GM21619 (cell line): Measurements from ENCODE around the gene ARHGAP22.
"Not testable (repeated sequence)": the region's sequence is repeated elsewhere in the genome, so short reads cannot be mapped to it uniquely, and the experiment has no call there.

Experiments
- ATAC-seq: cut with Tn5 transposase; IDR thresholded peaks from one replicate; pipeline ENCODE4 v1.9.1; 2021; ENCODE audit not compliant: unreplicated experiment

The ARHGAP22 gene

DNA sequence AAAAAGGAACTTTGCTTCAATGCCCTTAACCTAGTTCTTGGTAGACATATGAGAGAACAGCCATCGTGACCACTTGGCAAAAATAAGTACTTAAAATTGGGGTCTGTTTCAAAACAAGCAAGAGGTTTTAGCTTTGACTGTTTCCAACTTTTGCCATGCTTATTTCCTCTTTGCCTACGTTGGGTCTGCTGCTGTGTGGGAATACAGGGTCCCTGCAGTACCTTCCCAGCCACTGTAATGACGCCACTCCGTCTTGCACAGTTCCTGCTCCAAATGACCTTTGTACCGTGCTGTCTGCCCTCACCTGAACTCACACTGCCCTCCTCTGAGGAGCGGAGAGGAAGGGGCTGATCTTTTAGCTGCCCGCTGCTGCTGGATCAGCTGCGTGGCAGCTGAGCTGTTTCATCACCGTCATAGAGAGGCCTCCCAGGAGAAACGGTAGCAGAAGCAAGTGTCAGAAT is 165.3 kb downstream of the ARHGAP22 start:
- no peak for ATAC-seq

DNA sequence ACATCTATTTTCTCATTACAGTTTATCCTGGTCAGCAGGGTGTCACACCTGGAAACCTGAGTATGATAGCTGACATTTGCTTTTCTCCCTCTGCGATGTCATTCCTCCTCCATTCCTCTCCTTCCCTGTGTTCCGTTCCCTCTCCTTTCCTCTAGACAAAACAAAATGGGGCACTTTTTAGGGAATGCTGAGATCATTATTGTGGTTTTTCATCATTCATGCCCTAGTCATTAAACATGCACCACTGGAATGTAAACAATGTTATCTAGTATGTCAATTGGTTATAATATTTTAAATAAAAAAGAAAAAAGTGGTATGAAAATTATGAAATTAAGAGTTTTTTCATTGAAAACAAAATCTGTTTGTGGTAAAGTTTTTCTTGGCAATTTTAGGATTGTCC is 165.8 kb downstream of the ARHGAP22 start:
- ATAC-seq: no peak

- no peak for ATAC-seq
These were observed 167.3 kb downstream of the ARHGAP22 start for GRCh38 chr10:48437546-48437945.

GRCh38 chr10:48431871-48432270 is 173.0 kb downstream of the ARHGAP22 start:
- no peak for ATAC-seq

- ATAC-seq: no peak
These were observed 174.4 kb downstream of the ARHGAP22 start for GRCh38 chr10:48430402-48430993.

DNA sequence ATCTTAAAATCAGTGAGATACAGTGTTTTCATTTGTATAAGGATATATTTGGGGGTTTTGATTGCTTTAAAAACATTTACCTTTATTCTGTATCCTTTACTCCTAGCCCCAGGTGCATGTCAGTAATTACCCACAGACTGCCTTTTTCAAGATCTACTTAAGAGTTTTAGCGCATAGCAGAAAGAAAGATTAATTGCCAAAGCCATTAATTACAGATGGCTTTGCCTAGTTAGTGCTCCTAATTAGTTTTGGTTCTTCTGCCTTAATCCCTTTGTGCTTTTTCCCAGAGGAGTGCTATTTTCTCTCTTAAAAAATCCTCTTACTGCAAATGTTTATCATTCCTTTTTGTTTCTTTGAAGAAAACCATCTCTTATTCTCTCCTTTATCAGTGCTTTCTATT is 175.6 kb downstream of the ARHGAP22 start:
- no peak for ATAC-seq

DNA sequence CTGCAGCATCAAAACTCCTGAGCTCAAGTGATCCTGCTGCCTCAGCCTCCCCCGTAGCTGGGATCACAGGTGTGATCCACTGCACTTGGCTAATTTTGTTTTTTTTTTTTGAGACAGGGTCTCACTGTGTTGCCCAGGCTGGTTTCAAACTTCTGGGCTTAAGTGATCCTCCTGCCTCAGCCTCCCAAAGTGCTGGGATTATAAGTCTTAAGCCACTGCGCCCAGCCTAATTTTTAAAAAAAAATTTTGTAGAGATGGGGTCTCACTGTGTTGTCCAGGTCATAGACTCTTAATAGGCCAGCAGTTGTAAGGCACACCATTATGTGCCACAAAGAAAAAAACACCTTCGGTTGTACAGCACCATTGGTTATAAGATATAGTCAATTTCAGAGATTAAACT is 176.0 kb downstream of the ARHGAP22 start:
- no peak for ATAC-seq

GRCh38 chr10:48423884-48424283 is 181.0 kb downstream of the ARHGAP22 start:
- ATAC-seq: no peak

DNA sequence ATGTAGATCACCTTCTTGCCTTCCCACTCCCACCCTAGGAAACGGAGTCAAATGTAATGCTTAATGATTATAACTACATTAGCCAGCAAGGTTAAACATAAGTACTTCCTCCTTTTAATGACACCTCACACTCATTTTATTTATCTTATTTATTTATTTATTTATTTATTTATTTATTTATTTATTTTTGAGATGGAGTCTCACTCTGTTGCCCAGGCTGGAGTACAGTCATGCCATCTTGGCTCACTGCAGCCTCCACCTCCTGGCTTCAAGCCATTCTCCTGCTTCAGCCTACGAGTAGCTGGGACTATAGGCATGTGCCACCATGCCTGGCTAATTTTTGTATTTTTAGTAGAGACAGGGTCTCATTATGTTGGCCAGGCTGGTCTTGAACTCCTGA is 183.0 kb downstream of the ARHGAP22 start:
- not testable (repeated sequence) for ATAC-seq

- ATAC-seq: no peak
These were observed 185.2 kb downstream of the ARHGAP22 start for GRCh38 chr10:48419714-48420113.

DNA sequence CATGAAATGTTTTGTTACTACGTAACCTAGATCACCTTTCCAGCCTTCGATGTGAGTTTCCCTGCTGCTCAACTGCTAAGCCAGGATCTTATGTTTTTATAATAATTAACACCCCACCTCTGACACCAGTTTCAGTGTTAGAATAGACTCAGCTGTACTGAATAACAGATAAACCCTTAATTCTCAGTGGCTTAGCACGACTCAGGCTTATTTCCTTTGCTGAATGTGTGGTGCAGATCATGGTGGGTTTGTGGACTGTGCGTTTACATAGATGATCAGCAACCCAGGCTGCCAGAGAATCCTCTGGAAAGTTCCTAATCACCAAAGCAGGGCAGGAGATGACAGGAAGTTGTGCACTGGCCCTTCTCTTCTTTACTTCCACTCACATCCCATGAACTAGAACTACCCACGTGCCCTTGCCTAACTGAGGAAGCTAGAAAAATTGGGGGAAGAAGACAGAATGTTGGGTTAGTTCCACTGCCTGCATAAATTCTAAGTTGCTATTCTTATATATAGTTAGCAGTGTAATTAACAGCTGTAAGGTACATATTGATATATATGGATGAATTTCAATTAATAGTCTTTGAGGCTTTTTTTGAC is 186.6 kb downstream of the ARHGAP22 start:
- no peak for ATAC-seq

- no peak for ATAC-seq
These were observed 187.5 kb downstream of the ARHGAP22 start for GRCh38 chr10:48417374-48417773.

DNA sequence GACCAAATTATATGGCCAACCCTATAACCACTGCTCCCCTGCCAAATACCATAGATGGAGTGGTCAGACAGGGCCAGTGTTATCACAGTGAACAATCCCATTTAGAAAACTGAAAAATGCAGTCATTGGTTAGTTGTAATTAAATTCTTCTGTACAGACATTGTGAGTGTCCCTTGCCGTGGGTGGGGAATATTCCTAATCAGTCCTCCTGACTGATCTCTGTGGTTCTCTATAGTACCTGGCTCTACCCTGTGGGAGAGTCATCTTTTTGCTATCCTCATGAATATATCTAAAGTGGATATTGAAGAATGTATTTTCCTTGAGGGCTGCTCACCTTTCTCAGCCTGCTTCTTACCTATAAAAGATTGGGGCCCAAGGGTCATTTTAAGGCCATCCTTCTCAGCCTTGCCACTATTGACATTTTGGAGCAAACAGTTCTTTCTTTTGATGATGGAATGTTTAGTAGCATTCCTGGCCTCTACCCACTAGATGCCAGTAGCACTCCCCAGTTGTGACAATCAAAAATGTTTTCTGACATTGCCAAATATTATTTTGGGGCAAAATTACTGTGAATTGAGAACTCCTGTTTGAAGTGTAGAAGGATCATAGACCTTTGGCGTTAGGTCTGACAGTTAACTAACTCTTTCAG is 188.2 kb downstream of the ARHGAP22 start:
- ATAC-seq: no peak

GRCh38 chr10:48414778-48415177 is 190.1 kb downstream of the ARHGAP22 start:
- no peak for ATAC-seq

DNA sequence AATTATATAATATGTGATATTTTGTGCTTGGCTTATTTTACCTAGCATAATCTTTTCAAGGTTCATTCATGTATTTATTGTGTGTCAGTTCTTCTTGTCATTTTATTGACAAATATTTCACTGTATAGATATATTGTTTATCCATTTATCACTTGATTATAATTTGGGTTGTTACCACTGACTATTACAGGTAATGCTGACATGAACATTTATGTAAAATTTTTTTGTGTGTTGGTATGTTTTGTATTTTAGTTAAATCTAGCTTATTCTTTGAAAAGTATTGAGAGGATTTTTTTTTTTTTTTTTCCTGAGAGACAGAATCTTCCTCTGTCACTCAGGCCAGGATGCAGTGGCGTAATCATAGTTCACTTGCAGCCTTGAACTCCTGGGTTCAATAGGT is 190.7 kb downstream of the ARHGAP22 start:
- no peak for ATAC-seq

- ATAC-seq: no peak
These were observed 191.9 kb downstream of the ARHGAP22 start for GRCh38 chr10:48412933-48413332.

DNA sequence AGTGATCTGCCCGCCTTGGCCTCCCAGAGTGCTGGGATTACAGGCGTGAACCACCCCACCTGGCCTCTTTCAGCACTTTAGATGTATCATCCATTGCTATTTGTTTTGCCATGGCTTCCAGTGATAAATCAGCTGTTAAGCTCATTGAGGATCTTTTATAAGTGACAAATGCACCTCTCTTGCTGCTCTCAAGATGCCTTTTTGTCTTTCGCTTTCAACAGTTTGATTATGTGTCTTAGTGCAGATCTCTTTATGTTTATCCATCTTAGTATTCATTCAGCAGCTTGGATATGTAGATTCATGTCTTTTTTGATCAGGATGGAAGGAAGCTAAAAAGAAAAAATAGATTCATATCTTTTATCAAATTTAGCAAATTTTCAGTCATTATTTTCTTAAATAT is 192.8 kb downstream of the ARHGAP22 start:
- no peak for ATAC-seq

GRCh38 chr10:48411510-48411909 is 193.4 kb downstream of the ARHGAP22 start:
- no peak for ATAC-seq

DNA sequence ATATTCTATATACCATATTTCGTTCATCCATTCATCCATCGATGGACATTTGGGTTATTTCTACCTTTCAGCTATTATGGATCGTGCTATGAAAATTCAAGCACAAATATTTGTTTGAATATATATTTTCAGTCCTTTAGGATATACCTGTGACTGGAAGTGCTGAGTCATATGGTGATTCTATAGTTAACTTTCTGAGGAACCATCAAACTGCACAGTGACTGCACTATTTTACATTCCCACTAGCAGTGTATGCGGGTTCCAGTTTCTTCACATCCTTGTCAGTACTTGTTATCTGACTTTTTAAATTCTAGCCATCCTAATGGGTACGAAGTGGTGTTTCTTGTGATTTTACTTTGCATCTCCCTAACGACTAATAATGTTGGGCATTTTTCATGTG is 194.4 kb downstream of the ARHGAP22 start:
- ATAC-seq: no peak

DNA sequence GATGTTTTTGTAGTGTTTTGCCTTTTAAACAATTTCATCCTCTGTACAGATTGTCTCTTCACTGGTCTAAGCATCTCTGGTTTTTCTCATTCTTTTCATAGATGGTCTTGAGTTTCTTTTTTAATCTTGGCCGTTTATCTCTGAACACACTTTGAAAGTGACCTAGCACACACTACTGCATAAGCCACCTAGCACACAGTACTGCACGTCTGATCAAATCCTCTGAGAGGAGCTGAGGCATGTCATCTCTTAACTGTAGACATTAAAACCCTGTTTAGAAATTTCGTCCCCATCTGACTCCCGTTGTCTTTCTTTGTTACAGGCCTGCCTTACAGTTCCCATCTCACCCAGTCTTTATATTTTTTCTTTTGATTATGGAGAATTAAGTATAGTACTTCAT is 198.2 kb downstream of the ARHGAP22 start:
- ATAC-seq: no peak

DNA sequence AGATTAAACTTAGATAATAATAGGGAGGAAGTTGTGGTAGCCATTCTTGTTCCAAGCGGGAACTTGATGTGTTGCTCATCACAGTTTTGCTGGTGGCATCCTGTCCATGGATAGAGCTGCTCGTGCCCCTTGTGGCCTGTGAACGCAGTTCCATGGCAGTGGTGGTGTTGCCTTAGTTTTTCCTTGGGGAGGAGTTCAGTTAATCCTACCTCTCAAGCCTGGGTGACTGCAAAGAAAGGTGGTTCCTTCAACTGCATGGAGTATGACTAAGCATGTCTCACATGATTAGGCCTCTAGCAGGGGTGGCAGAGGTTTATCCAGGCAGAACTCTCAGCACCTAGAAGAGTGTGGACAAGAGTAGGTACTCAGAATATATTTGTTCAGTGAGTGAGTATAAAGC is 198.7 kb downstream of the ARHGAP22 start:
- ATAC-seq: no peak

DNA sequence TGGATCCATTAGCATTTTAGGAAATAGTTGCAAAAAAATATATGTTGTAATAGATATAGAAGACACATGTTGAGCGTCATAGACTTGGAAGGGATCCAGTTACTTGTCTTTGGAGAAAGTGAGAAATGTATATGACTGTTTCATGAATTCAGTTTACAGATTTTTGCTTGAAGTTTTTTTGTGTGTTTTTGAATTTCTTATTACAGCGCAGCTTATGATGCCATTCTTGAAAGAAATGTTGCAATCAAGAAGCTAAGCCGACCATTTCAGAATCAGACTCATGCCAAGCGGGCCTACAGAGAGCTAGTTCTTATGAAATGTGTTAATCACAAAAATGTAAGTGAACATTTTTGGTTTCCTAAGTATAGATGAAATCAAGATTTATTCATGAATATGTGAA is 200.2 kb downstream of the ARHGAP22 start:
- no peak for ATAC-seq

DNA sequence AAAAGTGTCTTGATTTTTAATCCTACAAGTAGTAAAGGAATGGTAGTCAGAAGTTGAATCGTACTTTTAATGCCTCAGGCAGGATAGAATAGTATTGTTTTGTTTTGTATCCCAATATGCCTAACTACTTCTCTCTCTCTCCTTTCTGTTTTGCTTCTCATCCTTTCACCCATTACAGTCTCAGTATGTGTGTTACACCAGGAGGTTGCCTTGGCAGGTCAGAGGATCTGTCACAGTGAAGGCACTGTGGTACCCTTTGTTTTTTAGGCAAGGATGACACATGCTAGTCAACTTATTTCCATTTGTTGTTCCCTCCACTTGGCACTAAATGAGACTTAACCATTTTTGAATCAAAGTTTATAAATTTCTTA is 204.0 kb downstream of the ARHGAP22 start:
- ATAC-seq: no peak
